Hematopoietic multipotent progenitor cell (in vitro differentiated cells): Measurements from ENCODE around the gene WNT6. TPM values are rescaled to one million over a fixed set of nuclear protein-coding genes. Genes with fewer than 3 reads are reported as not detected.

ENCODE experiments used
- DNase-seq, 3 donors: peaks; one replicate each; pipeline ENCODE4 v3.0.0-alpha.2; 2011 to 2015; ENCODE audit warnings: low read depth in 2 of 3, low spot score in 2 of 3
- total RNA-seq: library from RNA; depleted of rRNA; stranded (reverse); fragments of >200 nt; gene quantifications from one replicate; pipeline ENCODE4 v1.2.3, GENCODE V29; 2012

Gene WNT6
- 0.27 TPM for total RNA-seq

DNA sequence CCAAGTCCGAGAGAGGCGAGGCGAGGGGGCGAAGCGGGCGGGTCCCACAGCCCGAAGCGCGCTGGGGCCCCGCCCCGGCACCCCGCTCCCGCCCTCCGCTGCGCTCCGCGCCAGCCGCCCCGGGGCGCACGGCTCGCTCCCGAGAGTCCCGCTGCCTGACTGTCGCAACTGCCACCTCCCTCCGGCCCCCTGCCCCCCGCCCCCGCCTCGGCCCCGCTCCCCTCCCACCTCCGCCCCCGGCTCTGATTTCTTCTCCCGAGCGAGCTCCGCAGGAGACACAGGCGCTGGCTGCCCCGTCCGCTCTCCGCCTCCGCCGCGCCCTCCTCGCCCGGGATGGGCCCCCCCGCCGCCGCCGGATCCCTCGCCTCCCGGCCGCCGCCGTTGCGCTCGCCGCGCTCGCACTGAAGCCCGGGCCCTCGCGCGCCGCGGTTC is at the start of gene WNT6:
Gene WNT6 (plus strand): TSS at position 250 of the 432 bp plus-strand sequence. CDS start 233 bp downstream, outside the sequence.
- DNase-seq: no peak

DNA sequence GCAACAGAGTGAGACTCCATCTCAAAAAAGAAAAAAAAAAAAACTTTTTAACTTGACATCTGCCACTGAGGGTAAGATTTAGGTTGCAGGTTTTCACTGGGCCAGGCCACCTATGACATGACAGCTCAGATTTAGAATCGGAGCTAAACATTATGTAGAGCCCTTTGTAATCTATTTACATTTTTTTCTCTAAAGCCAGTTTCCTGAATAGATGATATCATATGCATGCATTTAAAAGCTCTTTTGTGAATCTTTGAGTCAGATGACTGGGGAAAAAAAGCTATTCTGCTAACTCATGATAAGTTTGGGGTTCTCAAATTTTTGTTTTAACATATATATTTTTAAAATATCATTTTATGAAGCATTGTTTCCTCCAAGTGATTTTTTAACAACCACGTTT is 49.3 kb upstream of the WNT6 start:
- no peak for DNase-seq

DNA sequence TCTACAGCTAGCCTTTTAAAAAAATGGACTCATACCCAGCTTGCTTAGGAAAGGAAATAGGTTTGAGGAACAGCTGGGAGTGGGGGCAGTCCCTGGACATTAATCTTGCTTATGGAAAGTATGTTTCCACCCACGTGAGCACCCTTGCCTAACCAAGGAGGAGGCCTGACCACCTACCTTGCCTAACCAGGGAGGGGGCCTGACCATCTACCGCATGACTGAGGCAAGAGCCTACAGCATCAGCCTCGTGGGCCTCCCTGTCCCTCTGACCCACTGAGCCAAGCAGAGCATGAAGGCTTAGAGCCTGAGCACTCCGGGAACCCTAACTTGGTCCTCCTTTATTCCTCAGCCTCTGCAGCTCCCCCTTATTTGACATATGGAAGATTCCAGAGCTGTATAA is 48.2 kb upstream of the WNT6 start:
- DNase-seq: no peak

DNA sequence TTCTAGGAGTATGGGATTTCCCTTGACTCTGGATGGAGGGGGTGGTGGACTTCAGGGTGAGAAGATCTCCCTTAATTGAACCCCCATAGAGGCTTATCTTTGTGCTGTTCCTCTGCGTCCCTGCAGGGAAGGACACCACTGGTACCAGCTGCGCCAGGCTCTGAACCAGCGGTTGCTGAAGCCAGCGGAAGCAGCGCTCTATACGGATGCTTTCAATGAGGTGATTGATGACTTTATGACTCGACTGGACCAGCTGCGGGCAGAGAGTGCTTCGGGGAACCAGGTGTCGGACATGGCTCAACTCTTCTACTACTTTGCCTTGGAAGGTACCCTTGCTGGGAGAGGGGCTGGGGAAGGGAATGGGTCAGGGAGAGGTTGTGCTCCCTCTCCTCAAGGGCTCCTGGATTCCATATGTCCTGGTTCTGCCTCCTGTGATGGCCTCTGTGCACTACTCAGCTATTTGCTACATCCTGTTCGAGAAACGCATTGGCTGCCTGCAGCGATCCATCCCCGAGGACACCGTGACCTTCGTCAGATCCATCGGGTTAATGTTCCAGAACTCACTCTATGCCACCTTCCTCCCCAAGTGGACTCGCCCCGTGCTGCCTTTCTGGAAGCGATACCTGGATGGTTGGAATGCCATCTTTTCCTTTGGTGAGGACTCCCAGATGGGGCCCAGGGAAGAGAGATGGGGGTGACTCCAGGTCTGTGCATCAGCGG is 47.3 kb upstream of the WNT6 start:
- no peak for DNase-seq

DNA sequence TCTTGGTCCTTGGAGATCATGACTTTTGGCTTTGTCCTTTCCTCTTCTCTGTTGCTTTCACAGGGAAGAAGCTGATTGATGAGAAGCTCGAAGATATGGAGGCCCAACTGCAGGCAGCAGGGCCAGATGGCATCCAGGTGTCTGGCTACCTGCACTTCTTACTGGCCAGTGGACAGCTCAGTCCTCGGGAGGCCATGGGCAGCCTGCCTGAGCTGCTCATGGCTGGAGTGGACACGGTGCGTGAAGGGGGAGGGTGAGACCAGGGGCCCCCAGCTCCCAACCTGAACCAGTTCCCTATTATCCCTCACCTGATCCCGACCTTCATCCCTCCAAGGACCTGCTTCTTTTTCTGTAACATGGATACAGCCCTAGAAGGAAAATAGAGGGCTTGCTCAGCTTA is 46.7 kb upstream of the WNT6 start:
- no peak for DNase-seq

DNA sequence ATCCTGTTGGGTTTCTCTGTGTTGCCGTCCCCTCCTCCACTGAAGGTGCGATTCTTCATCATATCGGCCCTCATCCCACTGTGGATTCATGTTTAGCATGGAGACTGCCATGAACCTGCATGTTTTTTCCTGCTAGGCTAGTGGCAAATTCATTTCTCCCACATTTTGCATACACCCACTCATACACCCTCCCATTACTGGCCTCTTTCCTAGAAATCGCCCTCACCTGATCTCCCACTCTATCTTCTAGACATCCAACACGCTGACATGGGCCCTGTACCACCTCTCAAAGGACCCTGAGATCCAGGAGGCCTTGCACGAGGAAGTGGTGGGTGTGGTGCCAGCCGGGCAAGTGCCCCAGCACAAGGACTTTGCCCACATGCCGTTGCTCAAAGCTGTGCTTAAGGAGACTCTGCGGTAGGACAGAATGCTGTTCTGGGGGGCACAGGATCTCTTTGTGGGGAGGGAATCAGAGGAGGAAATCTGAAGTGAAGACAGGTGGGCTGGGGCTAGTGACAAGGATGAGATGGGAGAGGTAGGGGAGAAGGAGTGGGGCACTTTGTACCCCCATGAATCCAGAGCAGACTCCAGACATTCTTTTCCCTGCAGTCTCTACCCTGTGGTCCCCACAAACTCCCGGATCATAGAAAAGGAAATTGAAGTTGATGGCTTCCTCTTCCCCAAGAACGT is 45.7 kb upstream of the WNT6 start:
- DNase-seq: no peak

DNA sequence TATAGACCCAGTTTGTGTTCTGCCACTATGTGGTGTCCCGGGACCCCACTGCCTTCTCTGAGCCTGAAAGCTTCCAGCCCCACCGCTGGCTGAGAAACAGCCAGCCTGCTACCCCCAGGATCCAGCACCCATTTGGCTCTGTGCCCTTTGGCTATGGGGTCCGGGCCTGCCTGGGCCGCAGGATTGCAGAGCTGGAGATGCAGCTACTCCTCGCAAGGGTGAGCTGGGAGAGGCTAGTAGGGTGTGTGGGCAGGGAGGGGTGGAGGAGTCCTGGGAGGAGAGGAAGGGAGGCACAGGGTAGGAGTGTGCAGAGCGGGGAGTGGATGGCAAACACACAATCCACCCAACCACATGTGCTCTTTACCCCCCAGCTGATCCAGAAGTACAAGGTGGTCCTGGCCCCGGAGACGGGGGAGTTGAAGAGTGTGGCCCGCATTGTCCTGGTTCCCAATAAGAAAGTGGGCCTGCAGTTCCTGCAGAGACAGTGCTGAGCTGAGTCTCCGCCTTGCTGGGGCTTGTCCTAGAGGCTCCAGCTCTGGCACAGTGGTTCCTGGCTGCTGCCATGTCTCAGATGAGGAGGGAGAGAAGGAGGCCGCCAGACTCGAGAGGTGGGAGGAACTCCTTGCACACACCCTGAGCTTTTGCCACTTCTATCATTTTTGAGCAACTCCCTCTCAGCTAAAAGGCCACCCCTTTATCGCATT is 44.9 kb upstream of the WNT6 start:
- DNase-seq: no peak

DNA sequence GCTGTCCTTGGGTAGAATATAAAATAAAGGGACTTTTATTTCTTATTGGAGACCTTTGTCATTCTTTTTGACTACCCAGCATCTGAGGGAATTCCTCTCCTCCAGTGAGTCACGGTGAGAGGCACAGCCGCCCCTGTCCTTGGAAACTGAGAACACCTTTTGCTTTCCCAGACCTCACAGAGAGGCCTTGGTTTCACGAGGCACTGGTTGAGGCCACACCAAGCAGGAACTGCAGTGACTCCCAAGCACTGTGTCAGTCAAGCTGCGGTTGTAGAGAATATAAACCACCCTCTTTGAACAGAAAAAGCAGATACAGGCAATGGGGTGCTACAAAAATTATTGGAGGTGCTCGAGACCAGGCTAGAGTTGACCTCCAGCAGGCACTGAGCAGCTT is 44.4 kb upstream of the WNT6 start:
- DNase-seq: no peak

DNA sequence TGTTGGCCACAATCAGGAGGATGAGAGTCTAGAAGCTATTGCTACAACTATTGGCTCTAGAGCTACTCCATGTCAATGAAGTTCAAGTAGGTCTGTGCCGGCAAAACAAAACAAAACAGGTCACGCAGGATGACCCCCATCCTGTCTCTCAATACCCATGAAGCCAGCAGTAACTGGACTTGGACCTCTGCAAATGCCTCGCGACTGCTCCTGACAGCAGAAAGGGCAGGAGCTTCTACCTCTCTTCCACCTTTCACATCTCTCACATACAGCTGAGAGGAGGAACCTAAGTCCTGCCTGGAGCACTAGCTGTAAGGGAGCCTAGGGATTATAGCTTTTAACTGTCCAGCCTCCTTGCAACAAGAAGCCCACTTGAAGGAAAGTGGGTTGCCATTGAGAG is 44.0 kb upstream of the WNT6 start:
- DNase-seq: no peak

DNA sequence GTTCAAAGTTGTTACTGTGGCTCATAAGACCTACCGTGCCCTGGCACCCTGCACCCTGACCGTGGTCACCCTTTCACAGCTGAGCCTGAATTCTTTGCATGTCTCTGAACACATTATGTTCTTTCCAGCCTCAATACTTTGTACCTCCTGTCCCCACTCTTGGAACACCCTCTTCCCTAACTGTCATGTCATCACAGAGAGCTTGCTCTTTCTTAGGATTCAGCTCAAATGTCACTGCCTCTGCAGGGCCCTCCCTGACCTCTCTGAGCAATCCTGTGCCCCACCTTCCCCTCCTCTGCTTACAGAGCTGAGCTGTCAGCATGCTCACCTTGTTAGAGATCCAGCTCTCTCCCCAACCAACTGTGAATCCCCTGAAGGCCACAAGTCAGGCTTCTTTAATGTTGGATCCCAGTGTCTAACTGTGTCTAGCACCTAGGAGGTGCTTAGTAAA is 43.0 kb upstream of the WNT6 start:
- DNase-seq: no peak

DNA sequence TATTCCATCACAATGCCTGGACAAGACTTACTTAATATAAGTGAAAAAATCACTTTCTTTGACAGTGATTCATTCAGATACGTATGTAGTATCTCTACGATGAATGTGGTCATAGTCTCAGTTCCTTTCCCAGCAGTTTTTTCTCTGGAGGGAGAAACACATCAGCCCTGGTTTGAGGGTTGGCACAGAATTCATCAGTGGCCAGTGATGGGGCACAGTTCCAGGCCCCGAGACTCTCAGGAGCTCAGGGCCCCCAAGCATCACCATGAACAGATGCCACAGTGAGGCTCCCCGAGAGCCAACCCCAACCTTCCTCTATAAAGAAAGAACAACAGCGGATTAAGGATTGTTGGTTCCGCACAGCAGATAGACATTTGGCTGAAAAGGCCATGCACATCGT is 40.5 kb upstream of the WNT6 start:
- DNase-seq: no peak

DNA sequence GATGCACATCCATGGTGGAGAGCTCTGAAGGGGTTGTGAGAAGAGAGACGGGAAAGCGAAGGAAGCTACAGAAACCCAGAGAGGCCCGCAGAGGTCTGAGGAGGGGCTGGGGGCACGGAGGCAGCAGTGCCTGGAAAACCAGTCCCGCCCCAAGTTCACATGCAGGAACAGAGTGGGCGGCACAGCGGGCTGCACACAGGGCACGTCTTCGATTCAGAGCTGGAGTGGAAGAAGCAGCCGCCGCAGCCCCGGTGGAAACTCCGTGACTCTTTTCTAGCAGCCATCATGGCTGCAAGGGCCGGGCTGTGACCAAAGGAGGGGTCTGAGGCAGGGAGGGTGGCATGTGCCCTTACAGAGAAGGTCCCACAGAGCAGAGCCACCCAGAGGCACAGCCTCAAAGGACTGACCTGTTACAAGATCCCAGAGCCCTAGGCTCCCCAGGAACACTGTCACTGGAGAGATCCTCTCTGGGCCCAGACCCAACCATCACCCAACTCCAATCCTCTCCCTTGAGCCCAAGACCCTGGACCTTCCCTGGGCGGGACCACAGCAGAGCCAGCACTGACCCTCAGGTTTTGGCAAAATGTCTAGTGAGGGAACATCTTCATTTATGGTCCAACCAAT is 38.7 kb upstream of the WNT6 start:
- DNase-seq: no peak

DNA sequence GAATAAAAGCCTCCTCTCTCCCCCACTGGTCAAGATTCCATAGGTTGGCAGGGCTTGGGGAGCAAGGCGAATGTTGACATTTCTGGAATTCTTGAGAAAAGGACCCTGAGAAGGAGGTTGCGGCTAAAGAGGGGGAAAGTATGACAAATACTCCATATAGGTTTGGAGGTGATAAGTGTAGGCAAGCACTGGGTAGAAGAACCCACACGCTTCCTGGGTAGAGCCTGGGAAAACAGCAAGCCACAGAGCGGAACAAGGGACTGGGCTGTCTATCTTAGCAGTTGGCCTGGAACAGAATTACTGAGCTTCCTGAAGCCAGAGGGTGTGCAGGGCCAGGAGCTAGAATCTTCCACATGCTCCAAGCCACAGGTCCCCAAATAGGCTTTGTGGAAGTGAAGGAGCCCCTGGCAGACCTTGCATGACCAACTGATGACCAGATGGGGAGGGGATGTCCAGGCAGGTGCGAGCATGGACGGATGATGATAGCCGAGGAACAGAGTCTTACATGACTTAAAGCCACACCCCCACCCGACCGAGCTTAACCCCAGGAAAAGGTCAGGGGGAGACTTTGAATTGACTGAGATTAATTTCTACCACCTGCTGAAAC is 37.9 kb upstream of the WNT6 start:
- DNase-seq: no peak

DNA sequence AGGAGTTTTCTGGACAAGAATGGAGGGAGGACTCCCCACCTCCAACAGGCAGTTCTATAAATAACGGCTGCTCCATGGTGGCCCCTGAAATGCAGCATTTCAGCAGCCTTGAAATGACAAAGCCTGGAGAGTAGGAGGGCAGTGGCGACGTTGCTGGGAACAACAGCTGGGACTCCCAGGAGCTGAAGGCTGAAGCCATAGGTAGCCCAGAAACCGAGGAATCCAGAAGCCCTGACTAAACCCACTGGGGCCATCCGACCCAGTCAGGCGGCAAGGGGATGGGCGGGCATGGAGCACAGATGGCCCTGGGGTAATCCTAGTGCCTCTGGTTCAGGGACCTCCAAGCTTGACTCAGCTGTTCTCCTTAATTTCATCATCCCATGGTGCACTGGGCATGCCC is 37.0 kb upstream of the WNT6 start:
- no peak for DNase-seq

DNA sequence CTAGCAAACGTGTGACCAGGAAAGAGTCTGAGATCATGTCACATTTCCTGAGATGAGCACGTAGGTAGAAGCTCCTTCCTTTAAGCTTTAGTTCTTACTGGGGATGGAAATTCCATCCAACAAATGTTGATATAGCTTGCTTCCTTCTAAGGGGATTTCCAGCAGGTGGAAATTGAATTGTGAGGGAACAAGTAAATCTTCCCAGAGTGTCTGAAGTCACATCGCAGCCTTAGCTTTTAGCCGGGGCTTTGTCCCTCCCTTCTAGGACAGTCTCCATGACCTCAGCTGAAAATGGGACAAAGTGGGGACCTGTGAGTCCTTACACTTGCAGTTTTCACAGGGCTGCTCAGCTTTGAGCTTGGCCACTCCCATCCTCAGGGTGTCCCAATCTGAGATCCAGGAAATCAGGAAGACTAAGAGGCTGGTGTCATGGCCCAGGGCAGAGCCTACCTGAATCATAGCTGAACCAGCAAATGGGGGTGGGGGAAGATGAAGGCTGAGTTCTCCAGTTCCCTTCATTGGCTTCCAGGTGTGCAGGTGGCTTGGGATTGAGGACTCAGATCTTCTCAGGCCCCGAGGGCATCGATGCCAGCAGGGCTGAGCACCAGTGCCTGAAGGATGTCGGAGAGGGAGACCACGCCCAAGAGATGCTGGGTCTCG is 36.3 kb upstream of the WNT6 start:
- DNase-seq: no peak

DNA sequence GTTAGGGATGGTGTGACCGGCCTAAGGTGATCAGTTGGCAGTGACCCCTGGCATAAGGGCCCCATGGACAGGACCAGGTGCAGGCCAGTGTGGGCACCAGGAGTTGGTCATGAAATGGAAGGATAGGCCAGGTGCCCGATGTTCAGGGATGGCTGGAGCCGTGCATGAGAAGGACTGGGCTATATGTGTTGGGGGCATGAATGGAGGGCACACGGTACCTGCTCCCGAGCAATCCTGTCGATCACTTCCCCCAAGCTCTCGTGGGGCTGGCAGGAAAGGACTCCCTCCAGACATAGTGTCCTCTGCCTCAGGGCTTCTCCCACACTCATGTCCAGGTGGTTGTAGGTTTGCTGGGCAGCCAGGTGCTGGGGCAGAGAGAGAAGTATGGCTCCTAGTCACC is 35.6 kb upstream of the WNT6 start:
- DNase-seq: no peak

DNA sequence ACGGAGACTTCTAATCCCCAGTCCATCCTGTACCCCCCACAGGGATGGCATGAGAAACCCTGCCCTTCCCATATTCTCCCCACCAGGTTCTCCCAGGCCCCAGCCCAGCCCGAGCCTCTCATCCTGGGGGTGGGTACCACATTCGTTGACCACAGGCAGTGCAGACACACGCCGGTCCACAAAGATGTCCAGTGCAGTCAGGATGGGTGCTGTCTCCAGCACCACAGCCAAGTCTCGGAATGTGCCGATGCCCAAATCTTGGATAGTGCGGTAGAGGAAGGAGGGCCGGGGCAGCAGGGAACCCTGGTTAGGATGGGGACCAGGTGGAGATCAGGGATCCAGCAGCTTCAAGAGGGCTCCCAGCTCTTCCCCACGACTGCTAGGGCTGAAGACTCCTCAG is 32.8 kb upstream of the WNT6 start:
- no peak for DNase-seq

DNA sequence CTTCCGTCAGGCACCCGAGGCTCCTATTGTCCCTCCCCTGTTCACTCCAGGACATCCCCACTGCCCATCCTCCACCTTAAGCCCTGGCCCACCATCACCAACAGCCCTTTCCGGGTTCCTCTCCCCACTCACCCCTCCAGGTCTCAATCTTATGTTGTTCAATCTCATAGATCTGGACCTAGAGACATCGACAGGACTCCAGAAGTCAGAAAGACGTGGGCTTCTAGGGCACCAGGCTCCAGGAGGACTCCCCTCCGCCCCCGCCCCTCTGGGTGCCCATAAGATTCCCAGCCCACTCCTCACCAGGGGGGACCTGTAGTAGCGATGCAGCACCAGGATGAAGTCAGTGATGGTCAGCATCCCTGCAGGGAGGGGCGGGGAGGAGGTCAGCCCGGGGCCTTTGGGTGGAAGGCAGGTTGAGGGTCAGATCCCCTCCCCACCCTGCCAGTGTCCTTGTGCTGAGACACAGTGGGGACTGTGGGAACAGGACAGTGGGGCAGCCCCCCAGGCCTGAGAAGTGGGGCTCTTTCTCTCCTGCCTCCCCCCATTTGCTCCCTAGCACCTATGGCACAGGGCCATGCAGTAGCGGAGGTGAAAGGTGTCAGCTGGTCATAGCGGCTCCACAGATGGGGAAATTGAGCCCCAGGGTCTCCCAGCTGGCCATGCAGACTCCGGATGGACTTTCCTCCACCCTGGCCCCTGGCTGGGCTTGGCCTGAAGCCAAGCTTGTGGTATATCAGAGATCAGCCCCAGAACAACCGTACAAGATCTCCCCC is 31.7 kb upstream of the WNT6 start:
- DNase-seq: no peak

DNA sequence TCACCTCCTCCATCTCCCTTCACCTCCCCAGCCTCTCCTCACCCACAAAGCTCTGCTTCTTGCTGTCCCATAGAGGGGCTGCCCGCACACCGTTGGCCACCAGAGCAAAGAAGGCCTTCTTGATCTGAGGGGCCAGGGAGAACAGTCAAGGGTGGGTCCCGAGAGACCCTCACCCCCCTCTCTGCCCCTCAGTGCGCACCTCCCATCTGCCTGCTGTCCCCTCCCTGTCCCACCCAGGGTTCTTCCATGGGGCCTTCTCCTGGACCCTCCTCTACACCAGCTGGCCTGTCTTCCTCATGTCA is 31.2 kb upstream of the WNT6 start:
- no peak for DNase-seq
